HEK293 (cell line): ENCODE results near the gene RASAL2.

ENCODE experiments used
- SALL2 ChIP-seq: fragments of 450-650 bp; formaldehyde crosslinking; IDR thresholded peaks from 2 replicates; pipeline ENCODE4 v1.5.0; 2017; ENCODE audit warnings: missing biosample characterization, mild to moderate bottlenecking, missing genetic modification characterization, borderline replicate concordance
- ZBTB48 ChIP-seq: fragments of 450-650 bp; formaldehyde crosslinking; IDR thresholded peaks from 2 replicates; pipeline ENCODE4 v1.5.1; 2016; ENCODE audit warnings: missing biosample characterization, missing genetic modification characterization
- ZNF248 ChIP-seq: fragments of 450-650 bp; formaldehyde crosslinking; IDR thresholded peaks from 2 replicates; pipeline ENCODE4 v1.5.1; 2017; ENCODE audit warnings: missing biosample characterization, missing genetic modification characterization
- ZNF610 ChIP-seq: fragments of 450-650 bp; formaldehyde crosslinking; IDR thresholded peaks from 2 replicates; pipeline ENCODE4 v1.5.1; 2016; ENCODE audit warnings: missing biosample characterization, missing genetic modification characterization, borderline replicate concordance
- ZNF626 ChIP-seq: fragments of 450-650 bp; sonication (Bioruptor Pico); formaldehyde crosslinking; IDR thresholded peaks from 2 replicates; pipeline ENCODE4 v1.5.1; 2018; ENCODE audit warnings: missing biosample characterization, missing genetic modification characterization, inconsistent platforms
- ZNF660 ChIP-seq: fragments of 450-650 bp; IDR thresholded peaks from 2 replicates; pipeline ENCODE4 v1.5.1; 2018; ENCODE audit warnings: missing biosample characterization, mild to moderate bottlenecking, missing genetic modification characterization
- ZNF707 ChIP-seq: fragments of 450-650 bp; formaldehyde crosslinking; IDR thresholded peaks from 2 replicates; pipeline ENCODE4 v1.5.1; 2016; ENCODE audit warnings: missing biosample characterization, missing genetic modification characterization
- ZNF792 ChIP-seq: fragments of 450-650 bp; formaldehyde crosslinking; IDR thresholded peaks from 2 replicates; pipeline ENCODE4 v1.5.1; 2016; ENCODE audit warnings: missing biosample characterization, missing genetic modification characterization
- TF ChIP-seq, protein P1 (sequence below): fragments of 450-650 bp; formaldehyde crosslinking; optimal IDR thresholded peaks from 2 replicates; pipeline ENCODE3; 2016; ENCODE audit warnings: missing biosample characterization, mild to moderate bottlenecking, missing genetic modification characterization
- TF ChIP-seq, protein P2 (sequence below): fragments of 450-650 bp; formaldehyde crosslinking; IDR thresholded peaks from 2 replicates; pipeline ENCODE4 v1.5.1; 2016; ENCODE audit warnings: missing biosample characterization, missing genetic modification characterization
- TF ChIP-seq, protein P3 (sequence below): IDR thresholded peaks from 2 replicates; pipeline ENCODE4 v1.6.1; 2011; ENCODE audit warnings: mild to moderate bottlenecking, low read depth, low read length, borderline replicate concordance

DNA sequence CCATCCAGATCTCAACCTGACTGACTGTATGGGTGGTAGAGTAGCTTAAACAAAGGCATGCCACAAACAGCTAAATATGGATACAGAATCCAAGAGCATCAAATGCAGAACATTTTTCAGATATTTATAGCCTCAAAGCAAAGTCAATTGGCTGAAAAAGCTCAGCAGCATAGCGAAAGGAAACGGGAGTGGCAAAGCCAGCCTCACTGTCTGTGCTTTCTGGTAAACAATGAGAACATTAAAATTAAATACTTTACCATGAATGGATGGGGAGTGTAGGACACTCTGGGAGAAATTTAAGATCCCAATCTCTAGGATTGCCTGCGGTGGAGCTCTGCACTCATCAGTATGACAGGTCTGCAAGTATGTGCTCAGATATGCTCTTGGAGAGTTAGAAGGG lies 4.4 kb downstream of the RASAL2 start:
- no peak for TF ChIP-seq ZNF792
- TF ChIP-seq, protein P1, sequence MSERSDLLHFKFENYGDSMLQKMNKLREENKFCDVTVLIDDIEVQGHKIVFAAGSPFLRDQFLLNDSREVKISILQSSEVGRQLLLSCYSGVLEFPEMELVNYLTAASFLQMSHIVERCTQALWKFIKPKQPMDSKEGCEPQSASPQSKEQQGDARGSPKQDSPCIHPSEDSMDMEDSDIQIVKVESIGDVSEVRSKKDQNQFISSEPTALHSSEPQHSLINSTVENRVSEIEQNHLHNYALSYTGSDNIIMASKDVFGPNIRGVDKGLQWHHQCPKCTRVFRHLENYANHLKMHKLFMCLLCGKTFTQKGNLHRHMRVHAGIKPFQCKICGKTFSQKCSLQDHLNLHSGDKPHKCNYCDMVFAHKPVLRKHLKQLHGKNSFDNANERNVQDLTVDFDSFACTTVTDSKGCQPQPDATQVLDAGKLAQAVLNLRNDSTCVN (tag by site-specific recombination) = no peak
- TF ChIP-seq ZNF660 = no peak
- TF ChIP-seq SALL2 = no peak
- no peak for TF ChIP-seq ZBTB48 (tag by site-specific recombination)
- TF ChIP-seq, protein P2, sequence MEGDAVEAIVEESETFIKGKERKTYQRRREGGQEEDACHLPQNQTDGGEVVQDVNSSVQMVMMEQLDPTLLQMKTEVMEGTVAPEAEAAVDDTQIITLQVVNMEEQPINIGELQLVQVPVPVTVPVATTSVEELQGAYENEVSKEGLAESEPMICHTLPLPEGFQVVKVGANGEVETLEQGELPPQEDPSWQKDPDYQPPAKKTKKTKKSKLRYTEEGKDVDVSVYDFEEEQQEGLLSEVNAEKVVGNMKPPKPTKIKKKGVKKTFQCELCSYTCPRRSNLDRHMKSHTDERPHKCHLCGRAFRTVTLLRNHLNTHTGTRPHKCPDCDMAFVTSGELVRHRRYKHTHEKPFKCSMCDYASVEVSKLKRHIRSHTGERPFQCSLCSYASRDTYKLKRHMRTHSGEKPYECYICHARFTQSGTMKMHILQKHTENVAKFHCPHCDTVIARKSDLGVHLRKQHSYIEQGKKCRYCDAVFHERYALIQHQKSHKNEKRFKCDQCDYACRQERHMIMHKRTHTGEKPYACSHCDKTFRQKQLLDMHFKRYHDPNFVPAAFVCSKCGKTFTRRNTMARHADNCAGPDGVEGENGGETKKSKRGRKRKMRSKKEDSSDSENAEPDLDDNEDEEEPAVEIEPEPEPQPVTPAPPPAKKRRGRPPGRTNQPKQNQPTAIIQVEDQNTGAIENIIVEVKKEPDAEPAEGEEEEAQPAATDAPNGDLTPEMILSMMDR = no peak
- no peak for TF ChIP-seq ZNF248
- TF ChIP-seq ZNF610 (tag by site-specific recombination) = no peak
- no peak for TF ChIP-seq ZNF626
- TF ChIP-seq ZNF707 (tag by site-specific recombination) = no peak
- TF ChIP-seq, protein P3, sequence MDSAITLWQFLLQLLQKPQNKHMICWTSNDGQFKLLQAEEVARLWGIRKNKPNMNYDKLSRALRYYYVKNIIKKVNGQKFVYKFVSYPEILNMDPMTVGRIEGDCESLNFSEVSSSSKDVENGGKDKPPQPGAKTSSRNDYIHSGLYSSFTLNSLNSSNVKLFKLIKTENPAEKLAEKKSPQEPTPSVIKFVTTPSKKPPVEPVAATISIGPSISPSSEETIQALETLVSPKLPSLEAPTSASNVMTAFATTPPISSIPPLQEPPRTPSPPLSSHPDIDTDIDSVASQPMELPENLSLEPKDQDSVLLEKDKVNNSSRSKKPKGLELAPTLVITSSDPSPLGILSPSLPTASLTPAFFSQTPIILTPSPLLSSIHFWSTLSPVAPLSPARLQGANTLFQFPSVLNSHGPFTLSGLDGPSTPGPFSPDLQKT = no peak
